ENCODE data around the gene APOB.

Gene APOB

GRCh38 chr2:20962939-20963557 lies 80.8 kb downstream of the APOB start:
- TF ChIP-seq POLR2A (IDR thresholded peaks at IDR 0.05; ENCODE audit: low read depth, low read length): no peak
- FAIRE-seq: peak; percentile 79
- peak; percentile 44 for DNase-seq (ENCODE audit: insufficient read length, low spot score)

GRCh38 chr2:20961858-20962257 lies 82.0 kb downstream of the APOB start:
- no peak for DNase-seq (ENCODE audit: insufficient read length, low spot score)
- FAIRE-seq: no peak
- TF ChIP-seq POLR2A (IDR thresholded peaks at IDR 0.05; ENCODE audit: low read depth, low read length): no peak

GRCh38 chr2:20960003-20960402 lies 83.9 kb downstream of the APOB start:
- no peak for FAIRE-seq
- TF ChIP-seq POLR2A (IDR thresholded peaks at IDR 0.05; ENCODE audit: low read depth, low read length): no peak
- DNase-seq (ENCODE audit: insufficient read length, low spot score): no peak

- no peak for DNase-seq (ENCODE audit: insufficient read length, low spot score)
- no peak for TF ChIP-seq POLR2A (IDR thresholded peaks at IDR 0.05; ENCODE audit: low read depth, low read length)
- FAIRE-seq: no peak
Measured at GRCh38 chr2:20959252-20959651, 84.6 kb downstream of the APOB start.

GRCh38 chr2:20957788-20958525 lies 85.9 kb downstream of the APOB start:
- DNase-seq (ENCODE audit: insufficient read length, low spot score) (no peak), FAIRE-seq (no peak)
- no peak for TF ChIP-seq POLR2A (IDR thresholded peaks at IDR 0.05; ENCODE audit: low read depth, low read length)

- no peak for DNase-seq (ENCODE audit: insufficient read length, low spot score)
- TF ChIP-seq POLR2A (IDR thresholded peaks at IDR 0.05; ENCODE audit: low read depth, low read length): no peak
- FAIRE-seq: no peak
Measured at GRCh38 chr2:20955277-20956026, 88.4 kb downstream of the APOB start.

- no peak for DNase-seq (ENCODE audit: insufficient read length, low spot score)
- FAIRE-seq: no peak
- TF ChIP-seq POLR2A (IDR thresholded peaks at IDR 0.05; ENCODE audit: low read depth, low read length): no peak
Measured at GRCh38 chr2:20953146-20953824, 90.6 kb downstream of the APOB start.
